HCT116 (cell line): ENCODE results near the gene FNDC3B. TPM values are rescaled to one million over a fixed set of nuclear protein-coding genes. Genes with fewer than 3 reads are reported as not detected.

Source experiments
- ATAC-seq: fragments of 200-7000 bp; cut with Tn5 transposase; 2 replicates; pipeline ENCODE4 v1.9.1; 2020; ENCODE audit warnings: mild to moderate bottlenecking, moderate library complexity
- BruUV-seq: library from RNA; stranded (reverse); fragments of 400-500 nt; replicated peaks from 2 replicates; lab custom pipeline; 2021; lab: Mats Ljungman, UMichigan
- CTCF ChIA-PET: fragments of 300-600 bp; sonication (Branson Sonifier 250); formaldehyde crosslinking; loops from one replicate; lab custom pipeline; 2021; ENCODE audit warnings: antibody characterized with exemption; lab: Charles Lee
- POLR2A ChIA-PET: fragments of 300-600, 350-600 bp; sonication (Branson Sonifier 250); formaldehyde crosslinking; loops from one replicate; lab custom pipeline; 2021; ENCODE audit warnings: antibody characterized with exemption; lab: Charles Lee
- RAD21 ChIA-PET, 2 experiments: fragments of 300-600 bp; sonication (Branson Sonifier 250); formaldehyde crosslinking; loops; one replicate each; lab custom pipeline; 2023; ENCODE audit warnings: low total read pairs in 2 of 2; ENCODE audit not compliant: uncharacterized antibody in 2 of 2, unreplicated experiment in 2 of 2, low non-redundant PET in 1 of 2; lab: Charles Lee
- DNase-seq: peaks from one replicate; pipeline ENCODE4 v3.0.0-alpha.2; 2010; ENCODE audit warnings: low read depth, low spot score
- H2AFZ ChIP-seq: fragments of 200-600 bp; shearing (Covaris generic), sonication (generic); 2 replicates; pipeline ENCODE4 v1.6.1; 2017; ENCODE audit warnings: low read depth, mixed run types, mixed read lengths, antibody characterized with exemption, low read length; ENCODE audit not compliant: poor library complexity, severe bottlenecking
- H3K27ac ChIP-seq: 2 replicates; pipeline ENCODE4 v1.5.1; 2012; ENCODE audit warnings: low read depth, low read length
- H3K27me3 ChIP-seq: fragments of 200-600 bp; sonication (generic); 2 replicates; pipeline ENCODE4 v1.6.1; 2016; ENCODE audit warnings: mixed run types, low read length, mixed read lengths; ENCODE audit not compliant: insufficient read depth
- H3K36me3 ChIP-seq, 2 experiments: fragments of 200-500 bp in 1 of 2; fragments of 200-600 bp in 1 of 2; sonication (Bioruptor generic) in 1 of 2; sonication (generic) in 1 of 2; 2 replicates each; pipeline versions ENCODE4 v1.5.1 to v1.6.1; 2014 to 2016; ENCODE audit warnings: low read length in 2 of 2, inconsistent platforms in 1 of 2, mixed read lengths in 1 of 2, mixed run types in 1 of 2; ENCODE audit not compliant: insufficient read depth in 2 of 2, control insufficient read depth in 1 of 2
- H3K4me1 ChIP-seq, 2 experiments: fragments of 200-600 bp in 1 of 2; sonication (generic) in 1 of 2; 2 replicates each; pipeline versions ENCODE4 v1.5.1 to v1.6.1; 2012 to 2017; ENCODE audit warnings: low read length in 2 of 2, inconsistent platforms in 1 of 2, mild to moderate bottlenecking in 1 of 2, mixed read lengths in 1 of 2, mixed run types in 1 of 2, moderate library complexity in 1 of 2; ENCODE audit not compliant: insufficient read depth in 2 of 2, control insufficient read depth in 1 of 2
- H3K4me2 ChIP-seq: fragments of 200-600 bp; sonication (generic); 2 replicates; pipeline ENCODE4 v1.6.1; 2017; ENCODE audit warnings: mixed run types, low read length, mixed read lengths
- H3K4me3 ChIP-seq, 2 experiments: fragments of 200-600 bp in 1 of 2; sonication (generic) in 1 of 2; replicated peaks in 1 of 2; 2 replicates each; pipeline ENCODE4 v1.5.1; 2011 to 2016; ENCODE audit warnings: low read length in 2 of 2, control low read depth in 1 of 2, low read depth in 1 of 2, mild to moderate bottlenecking in 1 of 2, mixed read lengths in 1 of 2, mixed run types in 1 of 2
- H3K79me2 ChIP-seq: fragments of 200-600 bp; sonication (generic); 2 replicates; pipeline ENCODE4 v1.6.1; 2017; ENCODE audit warnings: mild to moderate bottlenecking, mixed run types, low read length, moderate library complexity, mixed read lengths; ENCODE audit not compliant: insufficient read depth
- H3K9ac ChIP-seq: fragments of 200-600 bp; sonication (generic); 2 replicates; pipeline ENCODE4 v1.6.1; 2016; ENCODE audit warnings: low read length, mixed read lengths
- H3K9me2 ChIP-seq: fragments of 200-600 bp; sonication (generic), shearing (Covaris generic); 2 replicates; pipeline ENCODE4 v1.6.1; 2017; ENCODE audit warnings: mixed run types, mild to moderate bottlenecking, moderate library complexity; ENCODE audit not compliant: insufficient read depth
- H3K9me3 ChIP-seq, 2 experiments: fragments of 200-500 bp in 1 of 2; fragments of 200-600 bp in 1 of 2; sonication (Bioruptor generic) in 1 of 2; sonication (generic) in 1 of 2; 2 replicates each; pipeline ENCODE4 v1.6.1; 2014 to 2017; ENCODE audit warnings: low read length in 2 of 2, mixed read lengths in 2 of 2, inconsistent platforms in 1 of 2, low read depth in 1 of 2, mild to moderate bottlenecking in 1 of 2, mixed run types in 1 of 2, moderate library complexity in 1 of 2; ENCODE audit not compliant: control insufficient read depth in 1 of 2, insufficient read depth in 1 of 2
- H4K20me1 ChIP-seq: fragments of 200-600 bp; sonication (generic), shearing (Covaris generic); 2 replicates; pipeline ENCODE4 v1.6.1; 2017; ENCODE audit warnings: mixed run types, mild to moderate bottlenecking, moderate library complexity; ENCODE audit not compliant: insufficient read depth
- CBX3 ChIP-seq: IDR thresholded peaks from 2 replicates; pipeline ENCODE4 v1.6.1; 2012; ENCODE audit warnings: low read depth
- CEBPB ChIP-seq: IDR thresholded peaks from 2 replicates; pipeline ENCODE4 v1.6.1; 2012; ENCODE audit warnings: low read depth
- EGR1 ChIP-seq: IDR thresholded peaks from 2 replicates; pipeline ENCODE4 v1.6.1; 2012; ENCODE audit warnings: low read depth
- EZH2phosphoT487 ChIP-seq: fragments of 200-600 bp; IDR thresholded peaks from 2 replicates; pipeline ENCODE4 v1.6.1; 2018; ENCODE audit warnings: antibody characterized with exemption, borderline replicate concordance
- FOSL1 ChIP-seq: IDR thresholded peaks from 2 replicates; pipeline ENCODE4 v1.6.1; 2012; ENCODE audit warnings: low read depth
- MAX ChIP-seq: IDR thresholded peaks from 2 replicates; pipeline ENCODE4 v1.6.1; 2012
- POLR2A ChIP-seq: IDR thresholded peaks from 2 replicates; pipeline ENCODE4 v1.7.0; 2011; ENCODE audit warnings: borderline replicate concordance; ENCODE audit not compliant: insufficient read depth, insufficient read length; ENCODE audit errors: extremely low read depth
- RAD21 ChIP-seq: IDR thresholded peaks from 2 replicates; pipeline ENCODE4 v1.6.1; 2012; ENCODE audit warnings: low read depth, mild to moderate bottlenecking
- SP1 ChIP-seq: IDR thresholded peaks from 2 replicates; pipeline ENCODE4 v1.6.1; 2012; ENCODE audit warnings: low read depth
- SRF ChIP-seq: IDR thresholded peaks from 2 replicates; pipeline ENCODE4 v1.6.1; 2012; ENCODE audit warnings: low read depth
- TCF7L2 ChIP-seq: IDR thresholded peaks from 2 replicates; pipeline ENCODE4 v1.7.0; 2011; ENCODE audit warnings: borderline replicate concordance, inconsistent platforms; ENCODE audit not compliant: insufficient read depth, insufficient read length; ENCODE audit errors: extremely low read depth
- YY1 ChIP-seq: IDR thresholded peaks from 2 replicates; pipeline ENCODE4 v1.6.1; 2011; ENCODE audit warnings: low read length, low read depth, moderate library complexity, mild to moderate bottlenecking; ENCODE audit not compliant: insufficient replicate concordance; ENCODE audit errors: extremely low read depth
- ZFX ChIP-seq: fragments of 450-650 bp; IDR thresholded peaks from 2 replicates; pipeline ENCODE4 v1.6.1; 2017
- intact Hi-C: fragments of 100-400 bp; cut with micrococcal nuclease; formaldehyde crosslinking; loops from 2 replicates; pipeline ENCODE4 v1.10.0; 2022
- total RNA-seq: library from RNA; stranded (reverse); gene quantifications from one replicate; pipeline ENCODE4 v1.2.1, GENCODE V29; 2021; ENCODE audit not compliant: unreplicated experiment
- TF ChIP-seq, protein P1 (sequence below): IDR thresholded peaks from 2 replicates; pipeline ENCODE4 v1.6.1; 2011; ENCODE audit warnings: mild to moderate bottlenecking, low read length, moderate library complexity; ENCODE audit not compliant: insufficient replicate concordance; ENCODE audit errors: extremely low read depth
- TF ChIP-seq, protein P2 (sequence below): IDR thresholded peaks from 2 replicates; pipeline ENCODE4 v1.6.1; 2012
- TF ChIP-seq, protein P3 (sequence below): IDR thresholded peaks from 2 replicates; pipeline ENCODE4 v1.6.1; 2012; ENCODE audit warnings: low read depth

FNDC3B gene
- total RNA-seq, 1 experiment from 2014 or later = 45.7 TPM

GRCh38 chr3:172007065-172007370 is 32.4 kb upstream of the FNDC3B start:
- ATAC-seq (no peak), DNase-seq (no peak)
- H3K27ac ChIP-seq = no peak overlapping the region
- H3K27me3 ChIP-seq = no peaks in the 10 kb centered on the region
- ChIA-PET CTCF (no interaction called here), RAD21 (interaction anchor here in 1 of 2 experiments (0.7 kb wide), 1 partner anchor 327 kb away, joined by 3 read pairs; no protein-coding TSS in a partner anchor), POLR2A (no interaction called here)
- H3K9ac ChIP-seq = no peak overlapping the region
- H3K9me3 ChIP-seq = no peaks in the 10 kb centered on the region
- BruUV-seq = no TSS peak
- H2AFZ ChIP-seq = no peak overlapping the region
- no peaks in the 10 kb centered on the region for H3K79me2 ChIP-seq
- no peak overlapping the region for H3K4me3 ChIP-seq
- H3K4me2 ChIP-seq = no peak overlapping the region
- intact Hi-C loops = no loop called here
- H4K20me1 ChIP-seq = no peaks in the 10 kb centered on the region
- H3K4me1 ChIP-seq = no peaks in the 10 kb centered on the region
- H3K9me2 ChIP-seq = no peaks in the 10 kb centered on the region
- TF ChIP-seq RAD21 (no peak), EGR1 (no peak), YY1 (no peak), CBX3 (no peak), FOSL1 (no peak), POLR2A (no peak), TCF7L2 (no peak), SP1 (no peak), ZFX (no peak), EZH2phosphoT487 (no peak), SRF (no peak), MAX (no peak), CEBPB (no peak)
- TF ChIP-seq, protein P1, sequence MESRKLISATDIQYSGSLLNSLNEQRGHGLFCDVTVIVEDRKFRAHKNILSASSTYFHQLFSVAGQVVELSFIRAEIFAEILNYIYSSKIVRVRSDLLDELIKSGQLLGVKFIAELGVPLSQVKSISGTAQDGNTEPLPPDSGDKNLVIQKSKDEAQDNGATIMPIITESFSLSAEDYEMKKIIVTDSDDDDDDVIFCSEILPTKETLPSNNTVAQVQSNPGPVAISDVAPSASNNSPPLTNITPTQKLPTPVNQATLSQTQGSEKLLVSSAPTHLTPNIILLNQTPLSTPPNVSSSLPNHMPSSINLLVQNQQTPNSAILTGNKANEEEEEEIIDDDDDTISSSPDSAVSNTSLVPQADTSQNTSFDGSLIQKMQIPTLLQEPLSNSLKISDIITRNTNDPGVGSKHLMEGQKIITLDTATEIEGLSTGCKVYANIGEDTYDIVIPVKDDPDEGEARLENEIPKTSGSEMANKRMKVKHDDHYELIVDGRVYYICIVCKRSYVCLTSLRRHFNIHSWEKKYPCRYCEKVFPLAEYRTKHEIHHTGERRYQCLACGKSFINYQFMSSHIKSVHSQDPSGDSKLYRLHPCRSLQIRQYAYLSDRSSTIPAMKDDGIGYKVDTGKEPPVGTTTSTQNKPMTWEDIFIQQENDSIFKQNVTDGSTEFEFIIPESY = no peak
- TF ChIP-seq, protein P2, sequence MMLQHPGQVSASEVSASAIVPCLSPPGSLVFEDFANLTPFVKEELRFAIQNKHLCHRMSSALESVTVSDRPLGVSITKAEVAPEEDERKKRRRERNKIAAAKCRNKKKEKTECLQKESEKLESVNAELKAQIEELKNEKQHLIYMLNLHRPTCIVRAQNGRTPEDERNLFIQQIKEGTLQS = no peak
- TF ChIP-seq, protein P3, sequence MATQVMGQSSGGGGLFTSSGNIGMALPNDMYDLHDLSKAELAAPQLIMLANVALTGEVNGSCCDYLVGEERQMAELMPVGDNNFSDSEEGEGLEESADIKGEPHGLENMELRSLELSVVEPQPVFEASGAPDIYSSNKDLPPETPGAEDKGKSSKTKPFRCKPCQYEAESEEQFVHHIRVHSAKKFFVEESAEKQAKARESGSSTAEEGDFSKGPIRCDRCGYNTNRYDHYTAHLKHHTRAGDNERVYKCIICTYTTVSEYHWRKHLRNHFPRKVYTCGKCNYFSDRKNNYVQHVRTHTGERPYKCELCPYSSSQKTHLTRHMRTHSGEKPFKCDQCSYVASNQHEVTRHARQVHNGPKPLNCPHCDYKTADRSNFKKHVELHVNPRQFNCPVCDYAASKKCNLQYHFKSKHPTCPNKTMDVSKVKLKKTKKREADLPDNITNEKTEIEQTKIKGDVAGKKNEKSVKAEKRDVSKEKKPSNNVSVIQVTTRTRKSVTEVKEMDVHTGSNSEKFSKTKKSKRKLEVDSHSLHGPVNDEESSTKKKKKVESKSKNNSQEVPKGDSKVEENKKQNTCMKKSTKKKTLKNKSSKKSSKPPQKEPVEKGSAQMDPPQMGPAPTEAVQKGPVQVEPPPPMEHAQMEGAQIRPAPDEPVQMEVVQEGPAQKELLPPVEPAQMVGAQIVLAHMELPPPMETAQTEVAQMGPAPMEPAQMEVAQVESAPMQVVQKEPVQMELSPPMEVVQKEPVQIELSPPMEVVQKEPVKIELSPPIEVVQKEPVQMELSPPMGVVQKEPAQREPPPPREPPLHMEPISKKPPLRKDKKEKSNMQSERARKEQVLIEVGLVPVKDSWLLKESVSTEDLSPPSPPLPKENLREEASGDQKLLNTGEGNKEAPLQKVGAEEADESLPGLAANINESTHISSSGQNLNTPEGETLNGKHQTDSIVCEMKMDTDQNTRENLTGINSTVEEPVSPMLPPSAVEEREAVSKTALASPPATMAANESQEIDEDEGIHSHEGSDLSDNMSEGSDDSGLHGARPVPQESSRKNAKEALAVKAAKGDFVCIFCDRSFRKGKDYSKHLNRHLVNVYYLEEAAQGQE = no peak
- H3K36me3 ChIP-seq = no peaks in the 10 kb centered on the region
